Measurements from ENCODE around the gene CDKAL1.

DNA sequence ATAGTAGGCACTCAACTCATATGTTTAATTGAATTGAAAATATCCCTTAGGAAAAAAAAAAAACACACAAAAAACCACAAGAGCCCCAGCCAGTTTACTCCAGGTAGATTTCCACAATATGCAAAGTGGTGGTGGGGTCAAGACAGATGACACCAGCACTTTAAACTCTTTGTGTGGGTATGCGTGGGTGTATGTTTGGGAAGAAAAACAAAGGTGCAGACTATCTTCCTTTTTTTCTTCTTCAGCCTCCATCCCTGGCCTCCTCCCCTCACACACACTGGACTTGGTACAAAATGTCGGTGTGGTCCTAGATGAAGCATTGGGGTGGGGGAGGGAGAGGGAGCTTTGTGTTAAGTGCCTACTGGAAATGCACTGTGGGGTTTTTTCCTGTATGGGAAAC, 42.2 kb upstream of the CDKAL1 start:
- TF ChIP-seq GATA2 (IDR thresholded peaks at IDR 0.05; ENCODE audit: low read depth, low read length) (no peak), GATA3 (IDR thresholded peaks at IDR 0.05; ENCODE audit: low read depth, low read length) (no peak)

Data from SH-SY5Y (cell line).